ENCODE measurements around the gene ZFP92. TPM values are rescaled to one million over a fixed set of nuclear protein-coding genes. Genes with fewer than 3 reads are reported as not detected.
A peak's percentile ranks its signal among the peaks of the same experiment; 100 is the strongest.

The ZFP92 gene
- total and polyA plus RNA-seq, 2 of the 8 experiments (the other 6 are each of a cell fraction or from before 2014, with no cell fraction given) = 0.14 to 0.41 TPM

DNA sequence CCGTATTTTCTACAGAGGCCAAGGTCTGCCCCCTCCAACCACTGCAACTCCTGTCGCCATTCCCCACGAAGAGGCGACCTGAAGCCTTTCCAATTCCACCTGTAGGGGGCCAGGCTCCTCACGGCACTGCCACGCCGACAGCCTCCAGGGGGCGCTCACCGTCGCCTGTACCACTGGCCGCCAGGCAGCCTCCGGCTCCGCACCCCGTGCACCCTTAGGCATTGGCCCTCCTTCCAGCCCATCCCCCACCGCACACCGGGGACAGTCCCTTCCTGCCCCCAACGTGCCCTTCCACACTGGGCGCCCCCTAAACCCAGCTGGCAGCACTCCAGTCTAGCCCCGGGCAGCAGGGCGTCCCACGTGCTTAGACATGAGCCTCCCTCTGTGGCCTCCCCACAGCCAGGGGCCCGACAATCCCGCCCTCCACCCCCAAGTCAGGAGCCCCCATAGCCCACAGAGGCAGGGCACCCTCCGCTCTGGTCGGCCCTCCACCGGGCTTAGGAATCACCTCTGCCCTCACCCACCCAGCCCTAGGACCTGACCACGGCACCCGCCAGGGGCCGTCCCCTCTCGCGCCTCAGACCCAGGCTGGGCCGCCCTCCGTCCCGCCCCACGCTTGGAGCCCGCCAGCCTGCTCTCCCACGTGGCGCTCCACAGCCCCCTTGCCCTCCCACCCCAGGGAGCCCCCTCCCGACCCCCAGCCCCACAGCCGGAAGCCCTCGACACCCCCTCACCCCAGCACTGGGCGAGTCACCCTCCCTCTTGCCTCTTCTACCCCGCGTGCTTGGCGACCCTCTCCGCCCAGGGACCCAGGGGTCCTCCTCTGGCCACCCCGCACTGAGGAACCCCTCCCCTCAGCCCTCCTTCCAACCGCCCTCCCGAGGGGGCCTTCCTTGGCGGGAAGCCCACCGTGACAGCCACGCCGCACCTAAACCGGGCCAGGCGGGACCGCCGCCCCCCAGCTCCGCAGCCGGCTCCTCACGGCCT lies 10.8 kb upstream of the ZFP92 start:
- 11% methylated on average over 10 of the region's 60 CpGs; no CpG with 5 or more reads in 1 of the 2 experiments for WGBS, 2 experiments (ENCODE audit: extremely low coverage in 1 of 2, insufficient coverage in 1 of 2, insufficient read length in 1 of 2, insufficient replicate concordance in 2 of 2, low coverage in 1 of 2, low lambda C conversion rate in 2 of 2, missing lambda C conversion rate in 1 of 2)
- Histone ChIP-seq H3K18ac (ENCODE audit: extremely low read depth, low read length) (no peak overlapping the region), H3K9me3 (ENCODE audit: insufficient read depth in 2 of 2, low read depth in 1 of 2, low read length in 1 of 2) (no peaks in the 10 kb centered on the region; a peak in 1 of 4 replicates), H3K23me2 (ENCODE audit: low read depth, low read length) (no peaks in the 10 kb centered on the region), H3K4me2 (ENCODE audit: insufficient read depth in 1 of 2, low read depth in 2 of 2, low read length in 2 of 2) (no peak overlapping the region), H3K14ac (ENCODE audit: insufficient read length) (no peak overlapping the region), H3K23ac (ENCODE audit: insufficient read length) (no peak overlapping the region), H3K4ac (replicated peaks; ENCODE audit: insufficient read length, low read depth, low read length) (no peak overlapping the region), H4K91ac (replicated peaks; ENCODE audit: insufficient read length, low read length) (no peak overlapping the region), H2AFZ (ENCODE audit: low read length) (no peak overlapping the region), H3K4me3 (ENCODE audit: extremely low read depth in 1 of 4, insufficient read depth in 2 of 4, low read depth in 3 of 4, low read length in 4 of 4) (no peak overlapping the region), H2AK5ac (ENCODE audit: low read depth, low read length) (no peak overlapping the region), H3K9ac (replicated peaks in 1 of 4; ENCODE audit: extremely low read depth in 1 of 4, low read depth in 3 of 4, low read length in 3 of 4) (no peak overlapping the region), H3K79me2 (ENCODE audit: control insufficient read depth in 1 of 2, insufficient read depth in 2 of 2, low read length in 2 of 2) (no peaks in the 10 kb centered on the region), H3K79me1 (ENCODE audit: low read depth, low read length) (no peaks in the 10 kb centered on the region), H3K27ac (ENCODE audit: low read depth, low read length) (no peak overlapping the region), H3K56ac (replicated peaks; ENCODE audit: insufficient read length, low read depth, low read length) (no peak overlapping the region), H2BK120ac (replicated peaks; ENCODE audit: low read depth, low read length) (no peak overlapping the region), H4K20me1 (replicated peaks in 1 of 2; ENCODE audit: control insufficient read depth in 1 of 2, insufficient read depth in 2 of 2, low read length in 2 of 2) (no peaks in the 10 kb centered on the region), H2BK12ac (ENCODE audit: low read depth, low read length) (no peak overlapping the region), H2BK15ac (ENCODE audit: low read length) (no peak overlapping the region), H3K4me1 (replicated peaks in 1 of 4; ENCODE audit: control insufficient read depth in 3 of 4, insufficient read depth in 4 of 4, low read length in 3 of 4) (no peaks in the 10 kb centered on the region), H3K27me3 (replicated peaks in 1 of 4; ENCODE audit: control insufficient read depth in 3 of 4, extremely low read depth in 1 of 4, insufficient read depth in 3 of 4, low read length in 3 of 4) (no peaks in the 10 kb centered on the region), H4K5ac (ENCODE audit: insufficient read length, low read depth, low read length) (no peak overlapping the region), H2BK5ac (ENCODE audit: low read depth, low read length) (no peak overlapping the region), H2BK20ac (ENCODE audit: low read length) (no peak overlapping the region), H3K36me3 (ENCODE audit: control insufficient read depth in 2 of 4, insufficient read depth in 4 of 4, low read length in 3 of 4) (no peaks in the 10 kb centered on the region), H4K8ac (ENCODE audit: extremely low read depth, insufficient read depth, low read length) (no peak overlapping the region)
- ChIA-PET POLR2A (ENCODE audit: partially characterized antibody) (no interaction called here), CTCF (ENCODE audit: partially characterized antibody) (interaction anchor here (0.9 to 1.3 kb wide), 3 partner anchors 8 to 90 kb away, joined by 3 to 4 read pairs (median 4); no protein-coding TSS in a partner anchor)
- FAIRE-seq (no peak), DNase-seq (ENCODE audit: low read depth in 1 of 2, low spot score in 2 of 2) (peak; percentile 9 to 86)
- TF ChIP-seq KDM5A (IDR thresholded peaks at IDR 0.05; ENCODE audit: low read length) = no peak
- TF ChIP-seq TEAD4 (IDR thresholded peaks at IDR 0.05; ENCODE audit: low read depth, low read length) = no peak
- TF ChIP-seq POU5F1 (IDR thresholded peaks at IDR 0.05; ENCODE audit: low read depth, low read length) = no peak
- TF ChIP-seq, protein P1, sequence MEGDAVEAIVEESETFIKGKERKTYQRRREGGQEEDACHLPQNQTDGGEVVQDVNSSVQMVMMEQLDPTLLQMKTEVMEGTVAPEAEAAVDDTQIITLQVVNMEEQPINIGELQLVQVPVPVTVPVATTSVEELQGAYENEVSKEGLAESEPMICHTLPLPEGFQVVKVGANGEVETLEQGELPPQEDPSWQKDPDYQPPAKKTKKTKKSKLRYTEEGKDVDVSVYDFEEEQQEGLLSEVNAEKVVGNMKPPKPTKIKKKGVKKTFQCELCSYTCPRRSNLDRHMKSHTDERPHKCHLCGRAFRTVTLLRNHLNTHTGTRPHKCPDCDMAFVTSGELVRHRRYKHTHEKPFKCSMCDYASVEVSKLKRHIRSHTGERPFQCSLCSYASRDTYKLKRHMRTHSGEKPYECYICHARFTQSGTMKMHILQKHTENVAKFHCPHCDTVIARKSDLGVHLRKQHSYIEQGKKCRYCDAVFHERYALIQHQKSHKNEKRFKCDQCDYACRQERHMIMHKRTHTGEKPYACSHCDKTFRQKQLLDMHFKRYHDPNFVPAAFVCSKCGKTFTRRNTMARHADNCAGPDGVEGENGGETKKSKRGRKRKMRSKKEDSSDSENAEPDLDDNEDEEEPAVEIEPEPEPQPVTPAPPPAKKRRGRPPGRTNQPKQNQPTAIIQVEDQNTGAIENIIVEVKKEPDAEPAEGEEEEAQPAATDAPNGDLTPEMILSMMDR (IDR thresholded peaks at IDR 0.05; ENCODE audit: control extremely low read depth in 1 of 3, insufficient read depth in 1 of 3, low read depth in 1 of 3, low read length in 3 of 3) = peak in 2 of 3 experiments; percentile 97 to 100; a peak in 3 of 4 replicates
- TF ChIP-seq, protein P2, sequence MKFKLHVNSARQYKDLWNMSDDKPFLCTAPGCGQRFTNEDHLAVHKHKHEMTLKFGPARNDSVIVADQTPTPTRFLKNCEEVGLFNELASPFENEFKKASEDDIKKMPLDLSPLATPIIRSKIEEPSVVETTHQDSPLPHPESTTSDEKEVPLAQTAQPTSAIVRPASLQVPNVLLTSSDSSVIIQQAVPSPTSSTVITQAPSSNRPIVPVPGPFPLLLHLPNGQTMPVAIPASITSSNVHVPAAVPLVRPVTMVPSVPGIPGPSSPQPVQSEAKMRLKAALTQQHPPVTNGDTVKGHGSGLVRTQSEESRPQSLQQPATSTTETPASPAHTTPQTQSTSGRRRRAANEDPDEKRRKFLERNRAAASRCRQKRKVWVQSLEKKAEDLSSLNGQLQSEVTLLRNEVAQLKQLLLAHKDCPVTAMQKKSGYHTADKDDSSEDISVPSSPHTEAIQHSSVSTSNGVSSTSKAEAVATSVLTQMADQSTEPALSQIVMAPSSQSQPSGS (IDR thresholded peaks at IDR 0.05; ENCODE audit: low read length) = no peak
- TF ChIP-seq, protein P3, sequence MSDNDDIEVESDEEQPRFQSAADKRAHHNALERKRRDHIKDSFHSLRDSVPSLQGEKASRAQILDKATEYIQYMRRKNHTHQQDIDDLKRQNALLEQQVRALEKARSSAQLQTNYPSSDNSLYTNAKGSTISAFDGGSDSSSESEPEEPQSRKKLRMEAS (IDR thresholded peaks at IDR 0.05) = peak; percentile 69
- TF ChIP-seq SRF (IDR thresholded peaks at IDR 0.05; ENCODE audit: low read depth, low read length) = no peak

Data from H1 (cell line).